ENCODE measurements around the gene ZNF285. TPM values are rescaled to one million over a fixed set of nuclear protein-coding genes. Genes with fewer than 3 reads are reported as not detected.

The ZNF285 gene
- polyA plus RNA-seq (2012; rRNA removed), result 0.87 and 1.0 TPM in 2 replicates
- 1.0 TPM in 2 replicates for polyA plus RNA-seq (2012; cell fraction: cytosol; rRNA removed)
- polyA plus RNA-seq (2012; cell fraction: nucleus; rRNA removed), result 1.2 and 2.6 TPM in 2 replicates

DNA sequence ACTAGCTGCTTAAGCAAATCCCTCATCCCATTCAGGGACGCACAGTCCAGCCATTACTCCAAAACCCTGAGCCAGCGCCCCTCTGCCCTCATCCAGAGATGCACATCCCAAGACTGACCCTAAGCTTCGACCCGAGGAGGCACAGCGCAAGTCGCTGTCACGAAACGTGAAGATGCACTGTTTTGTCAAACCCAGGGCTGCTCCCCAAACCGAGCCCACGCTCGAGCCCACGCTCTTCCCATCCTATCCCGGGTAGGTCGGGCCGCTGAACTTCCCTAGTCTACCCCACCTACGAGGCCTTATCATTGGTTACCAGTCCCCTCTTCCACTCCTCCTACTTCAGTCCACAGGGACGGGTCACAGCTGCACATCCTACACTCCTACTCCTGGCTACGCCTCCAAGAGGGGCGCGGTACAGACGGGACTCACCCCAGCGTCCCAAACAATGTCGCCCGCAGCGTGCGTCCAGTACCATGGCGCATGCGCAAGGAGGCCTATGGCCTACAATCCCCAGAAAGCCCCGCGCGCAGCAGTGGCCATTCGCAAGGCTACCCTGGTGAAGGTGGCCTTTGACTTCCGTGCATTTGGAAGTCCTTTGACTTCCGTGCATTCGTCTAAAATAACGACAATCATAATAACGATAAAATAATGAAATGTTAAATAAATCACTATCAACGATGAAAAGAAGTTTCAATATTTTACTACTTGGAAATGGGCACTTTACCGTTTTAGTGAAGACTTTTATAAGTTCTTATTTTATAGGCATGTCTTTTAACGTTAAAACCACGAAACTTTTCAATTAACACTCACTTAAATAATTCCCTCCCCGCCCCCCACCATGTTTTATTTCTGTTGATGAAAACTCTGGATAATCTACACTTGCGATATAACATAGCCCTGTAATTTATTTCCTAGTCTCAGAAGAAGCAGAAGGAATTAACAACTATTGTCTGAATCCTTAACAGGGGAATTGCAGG lies at the start of gene ZNF285:
ZNF285 (minus strand) TSS at position 470 of the 977 bp plus-strand sequence. CDS start 4,395 bp downstream, outside the sequence.
- Histone ChIP-seq H3K9me2 (no peaks in the 10 kb centered on the region), H3K4me2 (peak within 1 kb of the TSS; percentile 73), H3K36me3 (replicated peaks in 1 of 2; ENCODE audit: control insufficient read depth in 1 of 2, insufficient read depth in 2 of 2, low read length in 1 of 2) (no peaks in the 10 kb centered on the region), H4K20me1 (ENCODE audit: insufficient read depth) (no peaks in the 10 kb centered on the region), H3K79me2 (ENCODE audit: insufficient read depth) (no peaks in the 10 kb centered on the region), H3K9me3 (peaks cover 5% of the 10 kb centered on the region; the same call in 1 of the 2 replicates), H3K4me1 (ENCODE audit: control insufficient read depth in 1 of 2, insufficient read depth in 2 of 2, low read depth in 1 of 2, low read length in 1 of 2) (peaks cover 0 to 4% of the 10 kb centered on the region in 2 experiments; a peak in 1 of 4 replicates), H3K9ac (peak within 1 kb of the TSS; percentile 20; the same call in 1 of the 2 replicates), H3K4me3 (ENCODE audit: low read depth in 2 of 2, low read length in 1 of 2) (peak within 1 kb of the TSS; percentile 69 to 81), H2AFZ (ENCODE audit: low read depth) (peak within 1 kb of the TSS; percentile 100), H3K27ac (ENCODE audit: low read depth in 2 of 2, low read length in 1 of 2) (peak within 1 kb of the TSS in 1 of 2 experiments; percentile 64; a peak in 2 of 4 replicates), H3K27me3 (ENCODE audit: insufficient read depth) (no peaks in the 10 kb centered on the region), H3F3A (replicated peaks; ENCODE audit: insufficient read depth) (no peaks in the 10 kb centered on the region)
- DNase-seq, result peak; percentile 91
- WGBS (ENCODE audit: low lambda C conversion rate), result 11% methylated on average over 30 of the region's 43 CpGs
- ChIA-PET CTCF (no interaction called here), POLR2A (interaction anchor here (0.6 to 0.7 kb wide), 2 partner anchors 13 to 38 kb away, joined by 3 read pairs; no protein-coding TSS in a partner anchor)
- TF ChIP-seq POLR2AphosphoS5 (IDR thresholded peaks at IDR 0.05; ENCODE audit: low read depth, low read length) (peak; percentile 35; the same call in 1 of the 2 replicates), FOXM1 (IDR thresholded peaks at IDR 0.05; ENCODE audit: low read depth) (no peak), RAD21 (IDR thresholded peaks at IDR 0.05; ENCODE audit: low read length) (0 out of 2 replicates have a peak, but pooled peaks have one; percentile 1), RXRA (IDR thresholded peaks at IDR 0.05; ENCODE audit: borderline replicate concordance, low read depth) (no peak), ELF1 (IDR thresholded peaks at IDR 0.05) (peak; percentile 84), RCOR1 (IDR thresholded peaks at IDR 0.05; ENCODE audit: low read length) (peak; percentile 58), FOXJ3 (CRISPR knock-in tag; IDR thresholded peaks at IDR 0.05) (no peak), CHD2 (IDR thresholded peaks at IDR 0.05; ENCODE audit: low read length, partially characterized antibody) (peak; percentile 57), TAF1 (IDR thresholded peaks at IDR 0.05; ENCODE audit: borderline replicate concordance, low read depth, low read length) (peak; percentile 48; the same call in 1 of the 2 replicates), YY1 (IDR thresholded peaks at IDR 0.05; ENCODE audit: low read depth) (peak; percentile 70; the same call in 1 of the 2 replicates), MXI1 (IDR thresholded peaks at IDR 0.05; ENCODE audit: low read depth, low read length) (peak; percentile 88), TEAD4 (IDR thresholded peaks at IDR 0.05; ENCODE audit: borderline replicate concordance, insufficient read depth) (no peak), GABPA (IDR thresholded peaks at IDR 0.05; ENCODE audit: low read depth) (peak; percentile 71), GATA2 (CRISPR knock-in tag; IDR thresholded peaks at IDR 0.05) (no peak), SMC3 (IDR thresholded peaks at IDR 0.05; ENCODE audit: low read depth, low read length) (no peak), MEF2A (IDR thresholded peaks at IDR 0.05; ENCODE audit: borderline replicate concordance, low read depth) (no peak), SIN3A (IDR thresholded peaks at IDR 0.05; ENCODE audit: borderline replicate concordance, low read depth, low read length) (no peak), EP300 (IDR thresholded peaks at IDR 0.05; ENCODE audit: borderline replicate concordance in 1 of 2, low read depth in 1 of 2, low read length in 1 of 2) (no peak), NFIC (IDR thresholded peaks at IDR 0.05; ENCODE audit: borderline replicate concordance) (no peak)
- TF ChIP-seq, protein P1, sequence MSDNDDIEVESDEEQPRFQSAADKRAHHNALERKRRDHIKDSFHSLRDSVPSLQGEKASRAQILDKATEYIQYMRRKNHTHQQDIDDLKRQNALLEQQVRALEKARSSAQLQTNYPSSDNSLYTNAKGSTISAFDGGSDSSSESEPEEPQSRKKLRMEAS (IDR thresholded peaks at IDR 0.05; ENCODE audit: low read depth), result peak; percentile 60
- TF ChIP-seq, protein P2, sequence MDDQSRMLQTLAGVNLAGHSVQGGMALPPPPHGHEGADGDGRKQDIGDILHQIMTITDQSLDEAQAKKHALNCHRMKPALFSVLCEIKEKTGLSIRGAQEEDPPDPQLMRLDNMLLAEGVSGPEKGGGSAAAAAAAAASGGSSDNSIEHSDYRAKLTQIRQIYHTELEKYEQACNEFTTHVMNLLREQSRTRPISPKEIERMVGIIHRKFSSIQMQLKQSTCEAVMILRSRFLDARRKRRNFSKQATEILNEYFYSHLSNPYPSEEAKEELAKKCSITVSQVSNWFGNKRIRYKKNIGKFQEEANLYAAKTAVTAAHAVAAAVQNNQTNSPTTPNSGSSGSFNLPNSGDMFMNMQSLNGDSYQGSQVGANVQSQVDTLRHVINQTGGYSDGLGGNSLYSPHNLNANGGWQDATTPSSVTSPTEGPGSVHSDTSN (IDR thresholded peaks at IDR 0.05), result no peak
- TF ChIP-seq, protein P3, sequence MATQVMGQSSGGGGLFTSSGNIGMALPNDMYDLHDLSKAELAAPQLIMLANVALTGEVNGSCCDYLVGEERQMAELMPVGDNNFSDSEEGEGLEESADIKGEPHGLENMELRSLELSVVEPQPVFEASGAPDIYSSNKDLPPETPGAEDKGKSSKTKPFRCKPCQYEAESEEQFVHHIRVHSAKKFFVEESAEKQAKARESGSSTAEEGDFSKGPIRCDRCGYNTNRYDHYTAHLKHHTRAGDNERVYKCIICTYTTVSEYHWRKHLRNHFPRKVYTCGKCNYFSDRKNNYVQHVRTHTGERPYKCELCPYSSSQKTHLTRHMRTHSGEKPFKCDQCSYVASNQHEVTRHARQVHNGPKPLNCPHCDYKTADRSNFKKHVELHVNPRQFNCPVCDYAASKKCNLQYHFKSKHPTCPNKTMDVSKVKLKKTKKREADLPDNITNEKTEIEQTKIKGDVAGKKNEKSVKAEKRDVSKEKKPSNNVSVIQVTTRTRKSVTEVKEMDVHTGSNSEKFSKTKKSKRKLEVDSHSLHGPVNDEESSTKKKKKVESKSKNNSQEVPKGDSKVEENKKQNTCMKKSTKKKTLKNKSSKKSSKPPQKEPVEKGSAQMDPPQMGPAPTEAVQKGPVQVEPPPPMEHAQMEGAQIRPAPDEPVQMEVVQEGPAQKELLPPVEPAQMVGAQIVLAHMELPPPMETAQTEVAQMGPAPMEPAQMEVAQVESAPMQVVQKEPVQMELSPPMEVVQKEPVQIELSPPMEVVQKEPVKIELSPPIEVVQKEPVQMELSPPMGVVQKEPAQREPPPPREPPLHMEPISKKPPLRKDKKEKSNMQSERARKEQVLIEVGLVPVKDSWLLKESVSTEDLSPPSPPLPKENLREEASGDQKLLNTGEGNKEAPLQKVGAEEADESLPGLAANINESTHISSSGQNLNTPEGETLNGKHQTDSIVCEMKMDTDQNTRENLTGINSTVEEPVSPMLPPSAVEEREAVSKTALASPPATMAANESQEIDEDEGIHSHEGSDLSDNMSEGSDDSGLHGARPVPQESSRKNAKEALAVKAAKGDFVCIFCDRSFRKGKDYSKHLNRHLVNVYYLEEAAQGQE (IDR thresholded peaks at IDR 0.05; ENCODE audit: low read depth, low read length), result no peak
- TF ChIP-seq, protein P4, sequence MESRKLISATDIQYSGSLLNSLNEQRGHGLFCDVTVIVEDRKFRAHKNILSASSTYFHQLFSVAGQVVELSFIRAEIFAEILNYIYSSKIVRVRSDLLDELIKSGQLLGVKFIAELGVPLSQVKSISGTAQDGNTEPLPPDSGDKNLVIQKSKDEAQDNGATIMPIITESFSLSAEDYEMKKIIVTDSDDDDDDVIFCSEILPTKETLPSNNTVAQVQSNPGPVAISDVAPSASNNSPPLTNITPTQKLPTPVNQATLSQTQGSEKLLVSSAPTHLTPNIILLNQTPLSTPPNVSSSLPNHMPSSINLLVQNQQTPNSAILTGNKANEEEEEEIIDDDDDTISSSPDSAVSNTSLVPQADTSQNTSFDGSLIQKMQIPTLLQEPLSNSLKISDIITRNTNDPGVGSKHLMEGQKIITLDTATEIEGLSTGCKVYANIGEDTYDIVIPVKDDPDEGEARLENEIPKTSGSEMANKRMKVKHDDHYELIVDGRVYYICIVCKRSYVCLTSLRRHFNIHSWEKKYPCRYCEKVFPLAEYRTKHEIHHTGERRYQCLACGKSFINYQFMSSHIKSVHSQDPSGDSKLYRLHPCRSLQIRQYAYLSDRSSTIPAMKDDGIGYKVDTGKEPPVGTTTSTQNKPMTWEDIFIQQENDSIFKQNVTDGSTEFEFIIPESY (IDR thresholded peaks at IDR 0.05; ENCODE audit: borderline replicate concordance, low read depth), result no peak
- TF ChIP-seq, protein P5, sequence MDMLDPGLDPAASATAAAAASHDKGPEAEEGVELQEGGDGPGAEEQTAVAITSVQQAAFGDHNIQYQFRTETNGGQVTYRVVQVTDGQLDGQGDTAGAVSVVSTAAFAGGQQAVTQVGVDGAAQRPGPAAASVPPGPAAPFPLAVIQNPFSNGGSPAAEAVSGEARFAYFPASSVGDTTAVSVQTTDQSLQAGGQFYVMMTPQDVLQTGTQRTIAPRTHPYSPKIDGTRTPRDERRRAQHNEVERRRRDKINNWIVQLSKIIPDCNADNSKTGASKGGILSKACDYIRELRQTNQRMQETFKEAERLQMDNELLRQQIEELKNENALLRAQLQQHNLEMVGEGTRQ (IDR thresholded peaks at IDR 0.05; ENCODE audit: borderline replicate concordance, low read depth, low read length), result peak; percentile 17; the same call in 1 of the 2 replicates

Measured in SK-N-SH (cell line).